Fibroblast of skin of back (primary cell): ENCODE results near the gene TFPI2. TPM values are rescaled to one million over a fixed set of nuclear protein-coding genes. Genes with fewer than 3 reads are reported as not detected.
"Not testable (repeated sequence)": the region's sequence is repeated elsewhere in the genome, so short reads cannot be mapped to it uniquely, and the experiment has no call there.

ENCODE experiments used
- DNase-seq: peaks from one replicate; pipeline ENCODE4 v3.0.0-alpha.2; 2013
- polyA plus RNA-seq, 2 experiments: library from polyadenylated mRNA; unstranded; fragments of 120-200 nt; gene quantifications; one replicate each; pipeline ENCODE4 v1.2.1, GENCODE V29; 2013; ENCODE audit not compliant: insufficient read length in 2 of 2

TFPI2 gene
- 5.7 TPM for polyA plus RNA-seq (2013, experiment 1 of 2; ENCODE audit: insufficient read length)
- 4.5 TPM for polyA plus RNA-seq (2013, experiment 2 of 2; ENCODE audit: insufficient read length)

- peak; percentile 58 for DNase-seq
Measured at GRCh38 chr7:93890464-93891068, at the start of gene TFPI2. TSS of gene TFPI2 (minus strand) at chr7:93890753. CDS start at chr7:93890678, 75 bp downstream.

GRCh38 chr7:93938293-93938692 lies 47.7 kb upstream of the TFPI2 start:
- DNase-seq, result peak; percentile 34

GRCh38 chr7:93937818-93938217 lies 47.3 kb upstream of the TFPI2 start:
- no peak for DNase-seq

GRCh38 chr7:93935102-93935501 lies 44.5 kb upstream of the TFPI2 start:
- DNase-seq, result no peak

GRCh38 chr7:93933156-93933555 lies 42.6 kb upstream of the TFPI2 start:
- no peak for DNase-seq

GRCh38 chr7:93931655-93932054 lies 41.1 kb upstream of the TFPI2 start:
- no peak for DNase-seq

GRCh38 chr7:93927585-93927984 lies 37.0 kb upstream of the TFPI2 start:
- DNase-seq, result no peak

- no peak for DNase-seq
Measured at GRCh38 chr7:93926800-93927199, 36.2 kb upstream of the TFPI2 start.

- no peak for DNase-seq
Measured at GRCh38 chr7:93923942-93924341, 33.4 kb upstream of the TFPI2 start.

GRCh38 chr7:93923296-93923695 lies 32.7 kb upstream of the TFPI2 start:
- peak; percentile 1 for DNase-seq

GRCh38 chr7:93921607-93922566 lies 31.3 kb upstream of the TFPI2 start, which contains the start of gene GNG11:
TSS of gene GNG11 (plus strand) at chr7:93921735. CDS start at chr7:93922138, 403 bp downstream.
- peak; percentile 86 for DNase-seq

GRCh38 chr7:93921186-93921585 lies 30.6 kb upstream of the TFPI2 start:
- DNase-seq, result no peak

GRCh38 chr7:93920496-93921182 lies 30.1 kb upstream of the TFPI2 start:
- DNase-seq, result peak; percentile 5

- not testable (repeated sequence) for DNase-seq
Measured at GRCh38 chr7:93916315-93916714, 25.8 kb upstream of the TFPI2 start.

- DNase-seq, result not testable (repeated sequence)
Measured at GRCh38 chr7:93915888-93916287, 25.3 kb upstream of the TFPI2 start.

GRCh38 chr7:93915206-93915842 lies 24.8 kb upstream of the TFPI2 start:
- not testable (repeated sequence) for DNase-seq

GRCh38 chr7:93914581-93915066 lies 24.1 kb upstream of the TFPI2 start:
- DNase-seq, result peak; percentile 40

GRCh38 chr7:93913197-93913596 lies 22.6 kb upstream of the TFPI2 start:
- no peak for DNase-seq

GRCh38 chr7:93911661-93912060 lies 21.1 kb upstream of the TFPI2 start:
- DNase-seq, result not testable (repeated sequence)

- DNase-seq, result not testable (repeated sequence)
Measured at GRCh38 chr7:93911242-93911641, 20.7 kb upstream of the TFPI2 start.

- peak; percentile 47 for DNase-seq
Measured at GRCh38 chr7:93910076-93910994, 19.8 kb upstream of the TFPI2 start.
